HepG2 (cell line): ENCODE results near the gene ARHGEF37. TPM values are rescaled to one million over a fixed set of nuclear protein-coding genes. Genes with fewer than 3 reads are reported as not detected.

Experiments used
- CCAR2 ChIP-seq: fragments of 200-400 bp; formaldehyde crosslinking; optimal IDR thresholded peaks from 2 replicates; pipeline ENCODE3; 2018; ENCODE audit warnings: low read depth, mild to moderate bottlenecking, low read length, moderate library complexity
- GABPB1 ChIP-seq: IDR thresholded peaks from 2 replicates; pipeline ENCODE4 v1.6.1; 2016; ENCODE audit warnings: mild to moderate bottlenecking, missing genetic modification reagents, moderate library complexity, missing compliant biosample characterization
- HNF4A ChIP-seq: sonication (generic); formaldehyde crosslinking; IDR thresholded peaks from 2 replicates; pipeline ENCODE4 v1.4.0; 2020; ENCODE audit warnings: missing genetic modification reagents
- NRL ChIP-seq: sonication (generic); formaldehyde crosslinking; IDR thresholded peaks from 2 replicates; pipeline ENCODE4 v1.5.0; 2020; ENCODE audit warnings: missing genetic modification reagents, mild to moderate bottlenecking, moderate library complexity, borderline replicate concordance
- PAX8 ChIP-seq: sonication (generic); formaldehyde crosslinking; IDR thresholded peaks from 2 replicates; pipeline ENCODE4 v1.8.0; 2022; ENCODE audit warnings: mild to moderate bottlenecking, missing genetic modification reagents, borderline replicate concordance
- PCBP1 ChIP-seq: fragments of 200-400 bp; formaldehyde crosslinking; IDR thresholded peaks from 2 replicates; pipeline ENCODE4 v1.6.1; 2017; ENCODE audit warnings: mild to moderate bottlenecking, low read depth, low read length, borderline replicate concordance
- RBM22 ChIP-seq: fragments of 200-400 bp; formaldehyde crosslinking; optimal IDR thresholded peaks from 2 replicates; pipeline ENCODE3; 2017; ENCODE audit warnings: mild to moderate bottlenecking, low read length, moderate library complexity
- SNAPC2 ChIP-seq: sonication (generic); formaldehyde crosslinking; IDR thresholded peaks from 2 replicates; pipeline ENCODE4 v1.8.1; 2022; ENCODE audit warnings: mild to moderate bottlenecking, missing genetic modification reagents
- YEATS2 ChIP-seq: sonication (generic); formaldehyde crosslinking; IDR thresholded peaks from 2 replicates; pipeline ENCODE4 v1.4.0; 2020; ENCODE audit warnings: missing genetic modification reagents, borderline replicate concordance
- ZNF20 ChIP-seq: sonication (generic); formaldehyde crosslinking; IDR thresholded peaks from 2 replicates; pipeline ENCODE4 v1.4.0; 2020; ENCODE audit warnings: mild to moderate bottlenecking, moderate library complexity, missing genetic modification reagents
- ZNF230 ChIP-seq: sonication (generic); formaldehyde crosslinking; IDR thresholded peaks from 2 replicates; pipeline ENCODE4 v1.4.0; 2020; ENCODE audit warnings: mild to moderate bottlenecking, missing genetic modification reagents
- ZNF468 ChIP-seq: sonication (generic); formaldehyde crosslinking; IDR thresholded peaks from 2 replicates; pipeline ENCODE4 v1.8.0; 2022; ENCODE audit warnings: mild to moderate bottlenecking, moderate library complexity, missing genetic modification reagents
- ZNF782 ChIP-seq: sonication (generic); formaldehyde crosslinking; IDR thresholded peaks from 2 replicates; pipeline ENCODE4 v1.4.0; 2020; ENCODE audit warnings: missing genetic modification reagents, mild to moderate bottlenecking, borderline replicate concordance
- ZNF879 ChIP-seq: sonication (generic); formaldehyde crosslinking; IDR thresholded peaks from 2 replicates; pipeline ENCODE4 v1.8.1; 2023; ENCODE audit warnings: missing genetic modification reagents
- polyA plus RNA-seq, 8 experiments: library from polyadenylated mRNA; depleted of rRNA in 3 of 8; stranded (reverse) in 7 of 8; unstranded in 1 of 8; fragments of >200 nt; fragmentation: Illumina TruSeq in 4 of 8; extraction: Trizol in 4 of 8; gene quantifications; 2 replicates each; pipeline versions ENCODE4 v1.2.1 to v1.2.3, GENCODE V29; 2011 to 2016; ENCODE audit warnings: low read depth in 4 of 8, missing spikeins in 1 of 8, mixed read lengths in 1 of 8; ENCODE audit not compliant: insufficient read depth in 1 of 8
- total RNA-seq, 5 experiments: library from RNA; depleted of rRNA; stranded (reverse); fragments of >200 nt; fragmentation: Illumina TruSeq; extraction: Trizol; gene quantifications; 2 replicates each; pipeline ENCODE4 v1.2.3, GENCODE V29; 2016; ENCODE audit warnings: low read depth in 1 of 5
- TF ChIP-seq, protein P1 (sequence below): sonication (generic); formaldehyde crosslinking; IDR thresholded peaks from 2 replicates; pipeline ENCODE4 v1.5.1; 2020; ENCODE audit warnings: mild to moderate bottlenecking, missing genetic modification reagents, moderate library complexity
- TF ChIP-seq, protein P2 (sequence below): sonication (generic); formaldehyde crosslinking; IDR thresholded peaks from 2 replicates; pipeline ENCODE4 v1.4.0; 2020; ENCODE audit warnings: missing genetic modification reagents
- TF ChIP-seq, protein P3 (sequence below): sonication (generic); formaldehyde crosslinking; IDR thresholded peaks from 2 replicates; pipeline ENCODE4 v1.8.1; 2023; ENCODE audit warnings: mild to moderate bottlenecking, missing genetic modification reagents
- TF ChIP-seq, protein P4 (sequence below): sonication (generic); formaldehyde crosslinking; IDR thresholded peaks from 2 replicates; pipeline ENCODE4 v1.4.0; 2020; ENCODE audit warnings: mild to moderate bottlenecking, missing genetic modification reagents
- TF ChIP-seq, protein P5 (sequence below): sonication (generic); formaldehyde crosslinking; conservative IDR thresholded peaks from 2 replicates; pipeline ENCODE4 v1.8.0; 2022; ENCODE audit warnings: mild to moderate bottlenecking, moderate library complexity, missing genetic modification reagents

The ARHGEF37 gene
- total and polyA plus RNA-seq, 2 of the 13 experiments (the other 11 are each of a cell fraction or from before 2014, with no cell fraction given): 0.18 to 0.27 TPM

DNA sequence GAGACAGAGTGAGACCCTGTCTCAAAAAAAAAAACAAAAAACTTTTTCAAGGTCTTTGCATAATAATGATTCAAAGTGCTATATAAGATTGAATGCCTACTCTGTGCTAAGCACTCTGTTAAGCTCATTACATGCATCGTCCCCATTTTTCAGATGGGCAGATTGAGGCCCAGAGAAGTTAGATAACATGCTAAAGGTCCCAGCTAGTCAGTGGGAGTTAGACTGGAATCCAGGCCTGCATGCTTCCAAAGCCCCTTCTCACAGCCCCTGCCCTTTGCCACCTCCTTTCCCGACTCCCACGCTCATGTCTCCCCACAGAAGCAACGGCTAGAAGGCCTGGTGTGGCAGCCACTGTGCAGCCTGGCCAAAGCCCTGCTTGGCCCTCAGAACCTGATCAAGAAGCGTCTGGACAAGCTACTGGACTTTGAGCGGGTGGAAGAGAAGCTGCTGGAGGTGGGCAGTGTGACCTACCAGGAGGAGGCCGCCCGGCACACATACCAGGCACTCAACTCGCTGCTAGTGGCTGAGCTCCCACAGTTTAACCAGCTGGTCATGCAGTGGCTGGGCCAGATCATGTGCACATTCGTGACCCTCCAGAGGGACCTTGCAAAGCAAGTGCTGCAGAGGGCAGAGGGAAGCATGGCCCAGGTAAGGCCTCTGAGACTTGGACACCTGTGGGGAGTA lies 40.3 kb downstream of the ARHGEF37 start (continued):
- TF ChIP-seq, protein P1, sequence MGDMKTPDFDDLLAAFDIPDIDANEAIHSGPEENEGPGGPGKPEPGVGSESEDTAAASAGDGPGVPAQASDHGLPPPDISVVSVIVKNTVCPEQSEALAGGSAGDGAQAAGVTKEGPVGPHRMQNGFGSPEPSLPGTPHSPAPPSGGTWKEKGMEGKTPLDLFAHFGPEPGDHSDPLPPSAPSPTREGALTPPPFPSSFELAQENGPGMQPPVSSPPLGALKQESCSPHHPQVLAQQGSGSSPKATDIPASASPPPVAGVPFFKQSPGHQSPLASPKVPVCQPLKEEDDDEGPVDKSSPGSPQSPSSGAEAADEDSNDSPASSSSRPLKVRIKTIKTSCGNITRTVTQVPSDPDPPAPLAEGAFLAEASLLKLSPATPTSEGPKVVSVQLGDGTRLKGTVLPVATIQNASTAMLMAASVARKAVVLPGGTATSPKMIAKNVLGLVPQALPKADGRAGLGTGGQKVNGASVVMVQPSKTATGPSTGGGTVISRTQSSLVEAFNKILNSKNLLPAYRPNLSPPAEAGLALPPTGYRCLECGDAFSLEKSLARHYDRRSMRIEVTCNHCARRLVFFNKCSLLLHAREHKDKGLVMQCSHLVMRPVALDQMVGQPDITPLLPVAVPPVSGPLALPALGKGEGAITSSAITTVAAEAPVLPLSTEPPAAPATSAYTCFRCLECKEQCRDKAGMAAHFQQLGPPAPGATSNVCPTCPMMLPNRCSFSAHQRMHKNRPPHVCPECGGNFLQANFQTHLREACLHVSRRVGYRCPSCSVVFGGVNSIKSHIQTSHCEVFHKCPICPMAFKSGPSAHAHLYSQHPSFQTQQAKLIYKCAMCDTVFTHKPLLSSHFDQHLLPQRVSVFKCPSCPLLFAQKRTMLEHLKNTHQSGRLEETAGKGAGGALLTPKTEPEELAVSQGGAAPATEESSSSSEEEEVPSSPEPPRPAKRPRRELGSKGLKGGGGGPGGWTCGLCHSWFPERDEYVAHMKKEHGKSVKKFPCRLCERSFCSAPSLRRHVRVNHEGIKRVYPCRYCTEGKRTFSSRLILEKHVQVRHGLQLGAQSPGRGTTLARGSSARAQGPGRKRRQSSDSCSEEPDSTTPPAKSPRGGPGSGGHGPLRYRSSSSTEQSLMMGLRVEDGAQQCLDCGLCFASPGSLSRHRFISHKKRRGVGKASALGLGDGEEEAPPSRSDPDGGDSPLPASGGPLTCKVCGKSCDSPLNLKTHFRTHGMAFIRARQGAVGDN (CRISPR knock-in tag): peak; percentile 46
- TF ChIP-seq ZNF879 (CRISPR knock-in tag) (no peak), YEATS2 (no peak), NRL (CRISPR knock-in tag) (peak; percentile 54; the same call in 1 of the 2 replicates), ZNF782 (CRISPR knock-in tag) (no peak), GABPB1 (CRISPR knock-in tag) (0 out of 2 replicates have a peak, but pooled peaks have one; percentile 19), ZNF230 (CRISPR knock-in tag) (no peak), HNF4A (CRISPR knock-in tag) (peak; percentile 63), RBM22 (no peak), CCAR2 (no peak), PAX8 (CRISPR knock-in tag) (0 out of 2 replicates have a peak, but pooled peaks have one; percentile 36), PCBP1 (no peak), SNAPC2 (CRISPR knock-in tag) (no peak), ZNF20 (CRISPR knock-in tag) (no peak), ZNF468 (CRISPR knock-in tag) (no peak)
- TF ChIP-seq, protein P2, sequence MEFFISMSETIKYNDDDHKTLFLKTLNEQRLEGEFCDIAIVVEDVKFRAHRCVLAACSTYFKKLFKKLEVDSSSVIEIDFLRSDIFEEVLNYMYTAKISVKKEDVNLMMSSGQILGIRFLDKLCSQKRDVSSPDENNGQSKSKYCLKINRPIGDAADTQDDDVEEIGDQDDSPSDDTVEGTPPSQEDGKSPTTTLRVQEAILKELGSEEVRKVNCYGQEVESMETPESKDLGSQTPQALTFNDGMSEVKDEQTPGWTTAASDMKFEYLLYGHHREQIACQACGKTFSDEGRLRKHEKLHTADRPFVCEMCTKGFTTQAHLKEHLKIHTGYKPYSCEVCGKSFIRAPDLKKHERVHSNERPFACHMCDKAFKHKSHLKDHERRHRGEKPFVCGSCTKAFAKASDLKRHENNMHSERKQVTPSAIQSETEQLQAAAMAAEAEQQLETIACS (CRISPR knock-in tag): no peak
- TF ChIP-seq, protein P3, sequence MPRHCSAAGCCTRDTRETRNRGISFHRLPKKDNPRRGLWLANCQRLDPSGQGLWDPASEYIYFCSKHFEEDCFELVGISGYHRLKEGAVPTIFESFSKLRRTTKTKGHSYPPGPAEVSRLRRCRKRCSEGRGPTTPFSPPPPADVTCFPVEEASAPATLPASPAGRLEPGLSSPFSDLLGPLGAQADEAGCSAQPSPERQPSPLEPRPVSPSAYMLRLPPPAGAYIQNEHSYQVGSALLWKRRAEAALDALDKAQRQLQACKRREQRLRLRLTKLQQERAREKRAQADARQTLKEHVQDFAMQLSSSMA (CRISPR knock-in tag): no peak
- TF ChIP-seq, protein P4, sequence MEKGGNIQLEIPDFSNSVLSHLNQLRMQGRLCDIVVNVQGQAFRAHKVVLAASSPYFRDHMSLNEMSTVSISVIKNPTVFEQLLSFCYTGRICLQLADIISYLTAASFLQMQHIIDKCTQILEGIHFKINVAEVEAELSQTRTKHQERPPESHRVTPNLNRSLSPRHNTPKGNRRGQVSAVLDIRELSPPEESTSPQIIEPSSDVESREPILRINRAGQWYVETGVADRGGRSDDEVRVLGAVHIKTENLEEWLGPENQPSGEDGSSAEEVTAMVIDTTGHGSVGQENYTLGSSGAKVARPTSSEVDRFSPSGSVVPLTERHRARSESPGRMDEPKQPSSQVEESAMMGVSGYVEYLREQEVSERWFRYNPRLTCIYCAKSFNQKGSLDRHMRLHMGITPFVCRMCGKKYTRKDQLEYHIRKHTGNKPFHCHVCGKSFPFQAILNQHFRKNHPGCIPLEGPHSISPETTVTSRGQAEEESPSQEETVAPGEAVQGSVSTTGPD: no peak
- TF ChIP-seq, protein P5, sequence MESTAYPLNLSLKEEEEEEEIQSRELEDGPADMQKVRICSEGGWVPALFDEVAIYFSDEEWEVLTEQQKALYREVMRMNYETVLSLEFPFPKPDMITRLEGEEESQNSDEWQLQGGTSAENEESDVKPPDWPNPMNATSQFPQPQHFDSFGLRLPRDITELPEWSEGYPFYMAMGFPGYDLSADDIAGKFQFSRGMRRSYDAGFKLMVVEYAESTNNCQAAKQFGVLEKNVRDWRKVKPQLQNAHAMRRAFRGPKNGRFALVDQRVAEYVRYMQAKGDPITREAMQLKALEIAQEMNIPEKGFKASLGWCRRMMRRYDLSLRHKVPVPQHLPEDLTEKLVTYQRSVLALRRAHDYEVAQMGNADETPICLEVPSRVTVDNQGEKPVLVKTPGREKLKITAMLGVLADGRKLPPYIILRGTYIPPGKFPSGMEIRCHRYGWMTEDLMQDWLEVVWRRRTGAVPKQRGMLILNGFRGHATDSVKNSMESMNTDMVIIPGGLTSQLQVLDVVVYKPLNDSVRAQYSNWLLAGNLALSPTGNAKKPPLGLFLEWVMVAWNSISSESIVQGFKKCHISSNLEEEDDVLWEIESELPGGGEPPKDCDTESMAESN: no peak
